A673 (cell line): ENCODE measurements around the gene DPYD. TPM values are rescaled to one million over a fixed set of nuclear protein-coding genes. Genes with fewer than 3 reads are reported as not detected.

ENCODE experiments used
- BruUV-seq: library from RNA; stranded (reverse); fragments of 400-500 nt; replicated peaks from 2 replicates; lab custom pipeline; 2021; lab: Mats Ljungman, UMichigan
- CTCF ChIA-PET: fragments of 300-600 bp; sonication (Branson Sonifier 250); formaldehyde crosslinking; loops from one replicate; lab custom pipeline; 2022; ENCODE audit warnings: antibody characterized with exemption; lab: Charles Lee
- POLR2A ChIA-PET: fragments of 300-600 bp; sonication (Branson Sonifier 250); formaldehyde crosslinking; loops from one replicate; lab custom pipeline; 2022; ENCODE audit warnings: antibody characterized with exemption; ENCODE audit not compliant: low non-redundant PET; lab: Charles Lee
- DNase-seq: peaks from one replicate; pipeline ENCODE4 v3.0.0-alpha.2; 2015; ENCODE audit warnings: low spot score
- H3K27ac ChIP-seq: fragments of 200-600 bp; sonication (generic); 2 replicates; pipeline ENCODE4 v1.5.1; 2016; ENCODE audit warnings: mixed run types, low read depth, mild to moderate bottlenecking, mixed read lengths, antibody characterized with exemption, low read length; ENCODE audit not compliant: poor library complexity, severe bottlenecking
- H3K27me3 ChIP-seq: fragments of 200-600 bp; sonication (generic); replicated peaks from 2 replicates; pipeline ENCODE4 v1.6.1; 2017; ENCODE audit warnings: mixed run types, low read depth, mild to moderate bottlenecking, mixed read lengths, antibody characterized with exemption, low read length; ENCODE audit not compliant: insufficient read depth, poor library complexity
- H3K36me3 ChIP-seq: fragments of 200-600 bp; sonication (generic); 2 replicates; pipeline ENCODE4 v1.6.1; 2016; ENCODE audit warnings: mixed run types, mild to moderate bottlenecking, mixed read lengths, antibody characterized with exemption, low read length; ENCODE audit not compliant: insufficient read depth, poor library complexity, severe bottlenecking
- H3K4me1 ChIP-seq: fragments of 200-600 bp; sonication (generic); 2 replicates; pipeline ENCODE4 v1.6.1; 2017; ENCODE audit warnings: mixed run types, mild to moderate bottlenecking, mixed read lengths, antibody characterized with exemption, low read length; ENCODE audit not compliant: insufficient read depth, poor library complexity, severe bottlenecking
- H3K4me3 ChIP-seq: fragments of 200-600 bp; sonication (generic); 2 replicates; pipeline ENCODE4 v1.5.1; 2016; ENCODE audit warnings: low read depth, mixed run types, mild to moderate bottlenecking, mixed read lengths, low read length; ENCODE audit not compliant: poor library complexity, severe bottlenecking
- H3K9me3 ChIP-seq: fragments of 200-600 bp; sonication (generic); 2 replicates; pipeline ENCODE4 v1.6.1; 2016; ENCODE audit warnings: mixed run types, low read depth, mild to moderate bottlenecking, mixed read lengths, antibody characterized with exemption, low read length; ENCODE audit not compliant: poor library complexity, severe bottlenecking
- CTCF ChIP-seq: fragments of 300-800, 200-600 bp; sonication (generic); conservative IDR thresholded peaks from 2 replicates; pipeline ENCODE4 v1.5.1; 2017; ENCODE audit warnings: low read depth, mild to moderate bottlenecking, antibody characterized with exemption, low read length, moderate library complexity, mixed read lengths
- EZH2 ChIP-seq: fragments of 200-600 bp; sonication (generic); IDR thresholded peaks from 2 replicates; pipeline ENCODE4 v1.6.1; 2017; ENCODE audit warnings: borderline replicate concordance, low read depth, mild to moderate bottlenecking, mixed read lengths, antibody characterized with exemption, low read length; ENCODE audit not compliant: poor library complexity, severe bottlenecking
- intact Hi-C: fragments of 100-400 bp; cut with micrococcal nuclease; formaldehyde crosslinking; loops from one replicate; pipeline ENCODE4 v1.10.0; 2022; ENCODE audit not compliant: unreplicated experiment
- total RNA-seq: library from RNA; stranded (reverse); gene quantifications from 2 replicates; pipeline ENCODE4 v1.2.3, GENCODE V29; 2021

DPYD gene
- total RNA-seq, 1 experiment from 2014 or later = 13.4 TPM

- ChIA-PET POLR2A (interaction anchor here (0.6 kb wide), 2 partner anchors 22 to 165 kb away, joined by 4 to 6 read pairs; no protein-coding TSS in a partner anchor), CTCF (interaction anchor here (0.7 kb wide), 1 partner anchor 964 kb away, joined by 4 read pairs; no protein-coding TSS in a partner anchor)
- no peaks in the 10 kb centered on the region for H3K36me3 ChIP-seq
- intact Hi-C loops = no loop called here
- H3K4me1 ChIP-seq = peaks cover 5% of the 10 kb centered on the region
- DNase-seq = no peak
- no peaks in the 10 kb centered on the region for H3K9me3 ChIP-seq
- H3K4me3 ChIP-seq = no peak overlapping the region
- no TSS peak for BruUV-seq
- no peak for TF ChIP-seq EZH2
- TF ChIP-seq CTCF = no peak
- H3K27me3 ChIP-seq = no peaks in the 10 kb centered on the region
- H3K27ac ChIP-seq = no peak overlapping the region
Measured at GRCh38 chr1:97567000-97567749, 353.7 kb downstream of the DPYD start.

DNA sequence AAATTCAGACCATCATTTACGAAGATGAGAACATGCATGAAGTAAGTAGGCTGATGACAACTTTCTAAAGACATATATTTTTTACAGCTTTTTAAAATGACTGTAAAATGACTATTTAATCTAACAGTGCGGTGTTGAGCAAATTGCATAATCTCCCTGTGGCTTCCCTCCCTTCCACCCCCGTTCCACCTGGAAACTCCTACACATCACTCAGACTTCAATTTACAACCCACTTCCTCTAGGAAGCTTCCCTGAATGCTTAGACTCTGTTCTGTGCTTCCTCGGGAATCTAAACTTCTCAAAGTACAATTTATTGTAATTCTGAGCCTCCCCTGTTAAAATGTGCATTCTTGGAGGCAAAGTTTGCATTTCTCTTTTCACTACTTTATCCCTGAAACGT, 354.9 kb downstream of the DPYD start:
- TF ChIP-seq EZH2 = no peak
- no peak for TF ChIP-seq CTCF
- Histone ChIP-seq H3K27me3 (no peaks in the 10 kb centered on the region), H3K27ac (no peak overlapping the region), H3K36me3 (no peaks in the 10 kb centered on the region), H3K4me1 (peaks cover 3% of the 10 kb centered on the region), H3K9me3 (no peaks in the 10 kb centered on the region), H3K4me3 (no peak overlapping the region)
- intact Hi-C loops = no loop called here
- no TSS peak for BruUV-seq
- DNase-seq = no peak
- ChIA-PET POLR2A (no interaction called here), CTCF (no interaction called here)

GRCh38 chr1:97563926-97564325, 356.9 kb downstream of the DPYD start:
- Histone ChIP-seq H3K9me3 (no peaks in the 10 kb centered on the region), H3K4me1 (no peaks in the 10 kb centered on the region), H3K36me3 (no peaks in the 10 kb centered on the region), H3K27me3 (no peaks in the 10 kb centered on the region), H3K4me3 (no peak overlapping the region), H3K27ac (no peak overlapping the region)
- BruUV-seq = no TSS peak
- CTCF ChIA-PET = no interaction called here
- DNase-seq = no peak
- intact Hi-C loops = no loop called here
- TF ChIP-seq CTCF = no peak
- POLR2A ChIA-PET = no interaction called here
